NT2/D1 (cell line): ENCODE data around the gene FAM219B.

Source experiments
- SUZ12 ChIP-seq: IDR thresholded peaks from 2 replicates; pipeline ENCODE4 v1.6.1; 2011; ENCODE audit not compliant: insufficient read length, insufficient read depth; ENCODE audit errors: extremely low read depth
- ZNF274 ChIP-seq: IDR thresholded peaks from 2 replicates; pipeline ENCODE4 v1.6.1; 2011; ENCODE audit warnings: mild to moderate bottlenecking, low read depth, low read length

DNA sequence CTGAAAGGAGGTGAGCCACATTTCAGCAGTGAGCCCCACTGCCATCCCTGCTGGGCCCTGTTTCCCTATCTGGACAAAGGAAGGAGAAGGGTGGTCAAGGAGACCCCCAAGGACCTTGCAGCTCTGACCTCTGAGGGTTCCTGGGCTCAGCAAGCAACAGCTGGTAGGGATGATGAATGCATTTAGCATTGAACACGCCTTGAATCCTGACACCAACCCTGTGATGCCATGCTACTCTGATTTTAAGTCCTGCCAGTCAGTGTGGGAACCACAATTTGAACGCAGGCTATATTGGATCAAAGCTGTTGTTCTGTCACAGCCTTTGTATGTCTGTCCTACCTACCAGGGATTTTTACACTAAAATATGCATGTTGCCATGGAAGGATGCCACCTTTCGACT, 10.3 kb downstream of the FAM219B start:
- TF ChIP-seq SUZ12, result no peak
- TF ChIP-seq ZNF274, result no peak
